ENCODE results near the gene SPAG6.

Gene SPAG6

DNA sequence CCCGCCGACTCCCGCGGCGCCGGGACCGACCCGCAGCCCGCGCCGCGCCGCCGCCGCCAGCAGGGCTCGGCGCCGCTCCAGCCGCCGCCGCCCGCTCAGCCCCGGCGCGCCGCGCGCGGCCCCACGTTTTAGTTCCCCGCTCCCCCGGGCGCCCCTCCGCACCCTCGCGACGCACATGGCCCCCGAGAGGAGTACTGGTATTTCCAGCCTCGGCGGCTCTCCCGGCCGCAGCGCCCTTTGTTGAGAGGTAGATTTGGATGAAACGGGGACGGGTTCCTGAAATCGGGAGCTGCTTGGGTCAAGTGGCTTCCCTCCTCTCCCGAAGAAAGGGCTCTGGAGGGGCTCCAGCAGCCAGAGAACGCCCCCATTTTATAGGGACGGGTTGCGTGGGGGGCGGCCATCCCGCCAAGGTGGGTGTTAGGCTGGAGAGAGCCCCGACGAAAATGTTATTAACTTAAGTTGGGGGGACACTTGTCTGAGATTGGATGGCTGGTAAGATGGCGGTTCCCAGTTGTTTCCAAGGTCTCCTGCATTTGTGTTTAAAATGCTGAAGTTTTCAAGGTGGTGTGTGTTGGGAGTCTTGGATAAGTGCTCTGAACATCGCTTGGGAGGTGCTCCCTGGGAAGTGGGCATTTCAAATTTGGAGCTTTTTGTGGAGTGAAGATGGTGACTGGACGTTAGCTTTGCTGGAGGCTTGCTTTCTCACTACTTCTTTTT, 23.2 kb upstream of the SPAG6 start:
- DNase-seq (ENCODE audit: low read depth): no peak

DNA sequence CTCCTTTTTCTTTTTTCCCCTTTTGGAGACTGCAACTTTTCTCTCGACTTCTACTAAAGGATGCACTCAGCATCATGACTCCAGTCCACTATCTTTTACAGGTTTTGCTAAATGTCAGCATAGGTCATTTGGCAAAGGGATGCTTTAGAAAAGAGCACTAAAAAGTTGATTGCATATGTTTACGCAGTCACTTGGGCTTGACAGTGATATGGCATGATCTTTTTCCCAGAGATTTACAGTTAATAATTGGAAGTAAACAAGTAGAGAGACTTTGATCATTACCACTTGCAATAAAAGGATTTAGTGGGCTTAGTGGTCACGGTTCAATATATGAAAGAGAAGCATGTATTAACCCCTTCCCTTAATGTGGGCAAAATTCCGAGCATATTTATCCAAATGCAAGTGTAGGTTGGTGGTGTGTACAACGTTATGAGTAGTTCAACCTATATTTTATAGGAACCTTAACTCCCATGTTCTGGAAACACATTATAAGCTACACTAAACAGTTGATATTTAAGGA, 22.6 kb upstream of the SPAG6 start:
- DNase-seq (ENCODE audit: low read depth): no peak

DNA sequence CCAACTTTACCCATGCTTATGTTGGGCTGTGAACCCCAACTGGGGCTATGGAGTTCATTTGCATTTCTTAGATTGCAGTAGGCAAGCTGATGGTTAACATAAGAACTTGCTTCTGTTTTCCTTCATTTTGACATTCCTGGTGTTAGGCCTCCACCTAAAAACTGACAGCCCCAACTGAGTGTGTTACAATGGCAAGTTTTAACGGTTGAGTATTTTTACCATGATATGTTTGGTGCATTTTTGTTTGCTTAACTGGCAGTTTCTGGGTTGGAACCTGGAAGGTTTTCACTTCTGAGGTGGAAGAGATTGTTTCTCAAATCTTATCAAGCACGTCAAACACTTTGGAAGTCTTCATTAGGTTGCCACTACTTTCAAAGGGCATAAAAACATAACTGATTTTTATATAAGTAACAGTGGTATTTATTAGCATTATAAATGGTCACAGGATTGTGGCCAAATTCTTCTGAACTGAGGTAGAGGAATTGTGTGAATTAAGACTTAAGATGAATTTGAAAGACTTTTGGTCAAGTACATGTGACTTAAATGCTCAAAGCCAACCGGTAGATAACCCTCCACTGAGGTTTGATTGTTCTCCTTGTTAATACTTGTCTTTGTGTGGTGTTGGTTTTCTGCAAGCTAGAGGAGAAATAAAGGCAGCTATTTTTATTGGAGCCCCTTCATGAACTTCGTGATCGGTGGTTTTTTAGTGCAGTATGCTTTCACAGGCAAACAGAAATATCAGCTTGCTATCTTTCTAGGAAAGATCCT, 21.6 kb upstream of the SPAG6 start:
- no peak for DNase-seq (ENCODE audit: low read depth)

DNA sequence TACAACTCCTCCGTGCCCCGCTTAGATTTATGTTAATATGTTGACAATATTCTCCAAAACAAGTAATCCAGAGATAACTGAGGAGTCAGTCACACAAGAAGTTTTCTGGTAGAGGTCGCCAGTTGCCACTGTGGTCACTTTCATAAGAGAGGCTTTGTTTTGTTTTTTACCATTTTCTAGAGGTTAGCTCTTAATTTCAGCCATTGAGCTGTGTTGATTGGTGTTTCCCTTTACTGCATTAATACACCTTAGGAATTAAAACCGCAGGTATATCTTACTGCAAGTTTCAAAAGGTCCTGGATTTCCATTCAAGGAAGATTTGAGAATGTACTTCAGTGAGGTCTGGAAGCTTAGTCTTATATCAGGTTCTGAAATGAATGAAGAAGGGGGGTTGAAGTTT, 20.9 kb upstream of the SPAG6 start:
- DNase-seq (ENCODE audit: low read depth): no peak

DNA sequence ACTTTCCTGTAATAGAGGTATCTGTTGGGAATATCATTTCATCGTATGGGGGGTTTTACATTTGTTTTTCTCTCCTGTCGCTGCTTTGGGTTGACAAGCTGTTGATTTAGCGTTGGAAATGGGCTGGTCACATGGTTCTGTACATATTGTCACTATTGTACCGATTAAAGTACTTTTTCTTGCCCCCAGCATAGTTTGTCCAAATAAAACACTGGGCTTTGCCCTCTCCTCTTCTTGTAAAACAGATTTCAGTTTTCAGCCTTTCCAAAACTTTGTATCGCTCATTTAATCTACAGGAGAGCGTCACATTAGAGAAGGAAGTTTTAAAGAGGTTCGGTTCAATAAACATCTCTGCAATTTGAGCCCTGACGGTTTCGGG, 20.4 kb upstream of the SPAG6 start:
- DNase-seq (ENCODE audit: low read depth): no peak

DNA sequence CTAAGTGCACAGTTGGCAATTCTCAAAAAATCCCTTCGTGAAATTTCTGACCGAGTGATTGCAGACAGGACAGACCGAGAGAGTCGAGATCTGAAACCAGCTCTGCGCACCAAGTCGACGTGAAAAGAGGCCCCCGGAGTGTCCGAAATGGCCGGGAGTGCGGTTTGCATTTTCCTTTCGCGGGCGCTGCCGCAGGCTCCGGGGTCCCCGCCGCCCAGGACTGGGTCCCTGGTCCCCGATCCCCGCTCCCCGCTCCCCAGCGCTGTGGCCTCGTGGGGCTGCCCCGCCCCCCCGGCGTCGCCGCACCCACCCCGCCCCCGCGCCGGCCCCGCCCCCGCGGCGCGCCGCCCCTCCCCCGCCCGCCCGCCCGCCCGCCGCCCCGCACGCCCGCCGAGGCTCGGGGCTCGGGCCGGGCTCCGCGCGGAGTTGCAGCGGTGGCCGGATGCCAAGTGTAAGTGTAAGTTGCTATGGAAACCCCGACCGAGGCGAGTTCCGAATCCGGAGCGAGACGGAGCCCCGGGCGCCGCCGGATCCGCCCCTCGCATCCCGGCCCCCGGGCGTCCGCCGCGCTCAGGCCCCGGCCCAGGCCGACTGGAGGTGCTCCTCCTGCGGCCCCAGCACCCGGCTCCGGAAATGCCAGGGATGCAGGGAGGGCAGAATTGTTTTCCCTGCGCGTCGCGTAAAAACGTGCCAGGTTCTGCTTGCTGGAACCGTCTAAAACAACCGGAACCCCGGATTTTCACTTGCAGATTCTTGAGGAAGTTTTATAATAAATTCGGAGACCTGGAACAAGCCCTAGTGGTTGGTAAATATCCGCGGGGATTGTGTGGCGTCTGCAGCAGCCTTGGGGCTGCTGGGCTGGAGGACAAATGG, 19.8 kb upstream of the SPAG6 start:
- peak; percentile 70 for DNase-seq (ENCODE audit: low read depth)

DNA sequence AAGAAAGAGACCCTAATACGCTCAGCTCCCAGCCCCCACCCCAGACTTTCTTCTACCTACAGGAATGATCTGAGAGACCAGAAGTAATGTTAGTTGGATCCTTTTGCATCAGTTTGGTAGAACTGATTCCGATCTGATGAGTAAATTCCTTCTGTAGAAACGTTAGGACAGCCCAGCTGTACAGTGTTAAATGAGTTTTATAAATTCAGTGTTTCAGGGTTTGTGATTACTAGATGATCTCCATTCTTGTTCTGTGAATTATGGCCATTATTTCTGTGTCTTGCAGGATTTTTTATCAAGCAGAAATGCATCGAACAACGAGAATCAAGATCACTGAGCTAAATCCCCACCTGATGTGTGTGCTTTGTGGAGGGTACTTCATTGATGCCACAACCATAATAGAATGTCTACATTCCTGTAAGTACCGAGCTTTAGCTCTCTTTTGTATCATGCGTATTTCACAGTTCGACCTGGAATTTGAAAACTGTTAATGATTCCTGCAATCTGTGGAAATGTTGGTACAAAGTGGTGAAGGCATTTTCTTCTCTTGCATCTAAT, 19.1 kb upstream of the SPAG6 start:
- no peak for DNase-seq (ENCODE audit: low read depth)

DNA sequence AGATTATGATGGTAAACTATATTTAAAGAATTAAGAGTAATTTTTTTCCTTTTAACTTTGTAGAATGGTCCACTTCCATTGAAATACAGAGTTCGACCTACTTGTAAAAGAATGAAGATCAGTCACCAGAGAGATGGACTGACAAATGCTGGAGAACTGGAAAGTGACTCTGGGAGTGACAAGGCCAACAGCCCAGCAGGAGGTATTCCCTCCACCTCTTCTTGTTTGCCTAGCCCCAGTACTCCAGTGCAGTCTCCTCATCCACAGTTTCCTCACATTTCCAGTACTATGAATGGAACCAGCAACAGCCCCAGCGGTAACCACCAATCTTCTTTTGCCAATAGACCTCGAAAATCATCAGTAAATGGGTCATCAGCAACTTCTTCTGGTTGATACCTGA, 16.1 kb upstream of the SPAG6 start:
- no peak for DNase-seq (ENCODE audit: low read depth)

DNA sequence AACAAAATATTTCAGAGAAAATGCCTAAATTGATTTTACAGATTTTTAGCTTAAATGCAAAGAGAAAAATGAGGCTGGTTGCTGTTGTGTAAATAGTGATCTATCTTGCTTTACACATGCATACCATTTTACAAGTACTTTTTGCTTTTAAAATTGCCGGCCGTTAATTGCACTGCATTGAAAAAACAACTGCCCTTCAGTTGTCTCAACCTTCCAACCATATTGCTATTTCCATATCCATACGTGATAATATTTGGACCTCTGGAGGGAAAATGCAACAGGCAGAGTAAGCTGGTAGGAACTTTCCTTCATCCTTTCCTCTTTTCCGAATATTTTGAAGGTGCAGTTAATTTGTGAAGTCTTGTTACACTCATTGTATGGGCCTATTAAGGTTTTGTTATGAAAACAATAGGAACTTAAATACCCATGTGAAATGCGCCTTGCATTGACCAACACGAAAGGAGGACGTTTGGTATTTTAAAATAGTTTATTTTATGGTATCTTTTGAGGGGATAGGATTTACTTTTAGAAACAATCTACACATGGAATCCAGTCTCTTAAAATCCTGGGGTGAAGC, 13.1 kb upstream of the SPAG6 start:
- DNase-seq (ENCODE audit: low read depth): no peak

DNA sequence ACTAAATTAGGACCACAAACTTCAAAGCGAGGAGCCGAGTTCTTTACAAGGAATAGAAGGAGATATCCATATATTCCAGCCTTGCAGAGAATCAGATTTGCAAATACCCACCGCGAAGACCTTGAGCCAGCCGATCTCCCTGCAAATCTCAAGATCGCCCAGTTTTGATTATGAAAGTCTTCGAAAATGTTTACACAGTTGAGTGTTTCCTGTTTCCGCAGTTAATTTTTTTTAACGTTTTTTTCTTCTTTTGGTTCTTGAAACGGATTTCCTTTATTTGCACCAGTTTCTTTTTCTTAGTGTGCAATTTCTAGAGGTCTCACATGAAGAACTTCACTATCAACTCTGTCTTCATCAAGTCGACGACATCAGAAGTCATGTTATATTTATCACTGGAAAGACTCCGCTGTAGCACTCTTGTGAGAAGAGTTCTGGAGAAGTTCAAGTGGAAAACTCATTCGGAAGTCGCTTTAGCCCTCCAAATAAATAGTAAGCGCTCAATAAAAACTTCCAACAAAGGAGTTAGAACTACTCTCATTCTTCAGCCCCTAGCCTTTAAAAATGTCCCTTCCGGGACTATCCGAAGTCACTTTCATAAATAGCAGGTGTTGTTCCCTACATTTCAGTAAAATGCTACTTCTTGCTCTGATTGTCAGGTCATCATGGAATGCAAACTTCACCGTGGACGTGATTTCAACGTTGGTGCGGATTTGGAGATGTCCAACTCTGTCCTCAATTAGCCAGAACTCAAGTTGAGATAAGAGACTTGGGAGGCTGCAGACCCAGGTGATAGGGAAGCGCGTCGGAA, 11.9 kb upstream of the SPAG6 start:
- DNase-seq (ENCODE audit: low read depth): no peak

DNA sequence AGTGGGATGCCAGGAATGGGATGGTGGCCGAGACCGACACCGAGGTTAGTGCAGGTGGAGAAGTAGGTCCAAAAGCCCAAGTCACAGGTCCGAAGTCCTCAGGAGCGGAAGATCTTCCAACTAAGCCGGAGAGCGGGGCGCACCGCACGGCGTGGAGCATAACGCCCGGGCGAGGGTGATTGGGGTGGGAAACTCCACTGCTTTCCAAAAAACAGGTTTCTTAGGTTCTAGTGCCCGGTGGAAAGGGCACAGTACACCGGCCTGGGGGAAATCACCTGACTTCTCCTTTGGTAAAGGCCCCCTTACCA, 11.4 kb upstream of the SPAG6 start:
- no peak for DNase-seq (ENCODE audit: low read depth)

DNA sequence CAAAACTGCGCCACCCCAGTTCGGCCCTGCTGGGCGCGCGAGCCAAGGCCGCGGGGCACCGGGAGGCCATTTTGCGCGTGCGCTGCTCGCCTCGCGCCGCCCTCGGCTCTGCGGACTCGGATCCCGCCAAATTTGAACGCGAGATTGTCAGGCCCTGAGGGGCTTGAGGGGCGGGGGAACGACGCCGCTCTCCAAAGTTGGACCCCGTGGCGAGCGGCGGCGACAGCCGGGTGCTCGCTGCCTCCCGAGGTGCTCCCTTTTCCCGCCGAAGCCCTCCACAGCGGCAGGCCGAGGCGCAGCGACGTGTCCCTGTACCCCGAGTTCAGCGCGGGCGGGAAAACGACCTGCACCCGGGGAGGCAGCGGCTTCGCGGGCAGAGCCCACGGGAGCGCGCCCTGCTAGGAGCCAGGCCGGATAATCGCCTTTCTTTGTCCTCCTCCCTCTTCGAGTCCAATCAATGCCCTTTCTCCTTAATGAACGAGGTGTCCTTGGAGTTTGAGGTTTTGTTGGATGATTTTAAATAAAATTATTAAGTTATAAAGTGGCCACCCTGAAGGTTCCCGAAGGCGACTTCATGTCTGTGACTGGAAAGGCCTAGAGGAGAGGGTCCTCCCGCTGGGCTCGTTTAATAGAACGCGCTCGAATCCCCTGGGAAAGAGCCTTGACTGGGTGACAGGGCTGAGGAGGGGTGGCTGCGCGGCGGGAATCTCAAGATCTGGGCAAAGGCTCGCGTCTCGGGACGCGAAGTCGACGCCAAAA, 10.7 kb upstream of the SPAG6 start:
- DNase-seq (ENCODE audit: low read depth): no peak

DNA sequence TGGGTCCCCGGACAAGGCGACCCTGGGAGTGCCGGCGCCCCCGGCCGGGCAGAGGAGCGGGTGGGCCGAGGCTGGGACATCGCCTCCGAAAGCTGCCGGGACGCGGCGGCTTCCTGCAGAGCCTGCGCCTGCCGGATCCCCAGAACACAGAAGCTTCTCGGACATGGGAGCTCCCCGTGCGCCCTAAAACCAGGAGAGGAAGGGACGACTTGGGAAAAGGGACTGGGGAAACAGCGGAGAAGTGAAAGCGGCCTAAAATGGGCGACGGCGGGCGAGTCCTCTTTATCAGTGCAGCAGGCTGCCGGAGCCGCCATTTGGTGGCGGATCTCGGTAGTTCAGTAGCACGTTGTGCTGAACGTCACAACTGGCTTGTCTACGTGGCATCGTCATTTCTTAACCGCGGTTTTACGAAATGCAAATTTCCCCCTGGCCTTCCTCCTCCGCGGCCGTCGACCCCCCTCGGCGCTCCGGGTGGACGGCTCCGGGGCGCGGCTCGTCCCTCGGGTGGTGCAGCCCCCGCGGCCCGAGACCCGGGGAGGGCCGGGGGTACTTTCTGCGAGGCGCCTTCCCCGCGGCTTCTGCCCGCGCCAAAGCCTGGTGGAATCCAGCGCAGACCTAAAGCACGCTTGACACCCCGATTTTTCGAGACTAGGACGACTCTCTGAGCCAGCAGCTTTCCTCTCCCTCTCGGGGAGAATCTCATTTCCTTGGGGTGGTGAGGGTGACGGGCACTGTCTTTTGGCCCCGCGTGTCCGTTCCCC, 9.9 kb upstream of the SPAG6 start:
- peak; percentile 58 for DNase-seq (ENCODE audit: low read depth)

DNA sequence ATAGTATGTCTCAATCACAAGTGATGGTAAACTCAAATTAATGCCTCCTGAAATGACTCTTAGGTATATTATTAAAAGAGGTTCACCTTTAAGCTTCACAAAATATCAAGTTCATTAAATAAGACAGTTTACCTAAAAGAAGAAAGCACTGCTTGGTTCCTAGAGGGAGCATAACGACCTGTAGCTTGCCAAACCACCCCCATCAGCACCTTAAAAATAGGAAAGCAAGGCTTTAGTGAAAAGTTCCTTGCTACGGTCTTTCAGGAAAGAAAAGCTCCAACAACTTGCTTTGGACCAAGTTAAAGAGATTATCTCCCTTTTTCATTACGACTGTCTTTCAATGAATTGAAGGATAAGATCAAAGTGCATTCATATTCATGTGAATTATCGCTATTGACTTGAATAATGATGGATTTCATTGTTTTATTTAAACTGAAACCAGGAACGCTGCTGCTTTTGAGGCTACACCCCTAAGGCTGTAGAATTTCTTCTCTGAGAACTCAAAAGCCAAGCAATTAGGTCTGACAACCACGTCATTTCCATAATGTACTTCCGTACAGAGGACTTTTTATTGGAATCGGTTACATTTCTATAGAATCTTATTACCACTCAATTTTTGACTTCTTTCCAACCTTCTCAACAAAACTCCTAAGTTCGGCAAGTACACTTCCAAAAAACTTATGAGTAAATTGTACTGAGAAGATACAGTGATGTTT, 7.0 kb upstream of the SPAG6 start:
- DNase-seq (ENCODE audit: low read depth): no peak

DNA sequence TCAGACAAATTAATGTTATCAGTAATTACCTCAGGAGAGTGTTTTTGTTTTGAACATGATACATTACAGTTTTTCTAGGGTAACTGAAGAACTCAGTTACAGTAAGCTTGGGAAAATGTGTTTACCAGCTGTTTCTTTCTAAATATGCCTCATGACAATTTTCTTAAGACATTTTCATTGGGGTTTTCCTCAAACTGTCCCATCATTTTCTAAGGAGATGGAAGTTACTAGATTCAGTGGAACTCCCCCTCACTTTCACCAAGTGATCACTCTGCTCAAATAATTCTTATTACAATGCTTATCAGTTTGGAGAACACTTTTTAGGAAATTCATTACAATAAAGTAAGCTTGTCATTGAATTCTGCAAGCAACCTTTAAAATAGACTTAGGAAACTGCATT, 6.4 kb upstream of the SPAG6 start:
- DNase-seq (ENCODE audit: low read depth): no peak

DNA sequence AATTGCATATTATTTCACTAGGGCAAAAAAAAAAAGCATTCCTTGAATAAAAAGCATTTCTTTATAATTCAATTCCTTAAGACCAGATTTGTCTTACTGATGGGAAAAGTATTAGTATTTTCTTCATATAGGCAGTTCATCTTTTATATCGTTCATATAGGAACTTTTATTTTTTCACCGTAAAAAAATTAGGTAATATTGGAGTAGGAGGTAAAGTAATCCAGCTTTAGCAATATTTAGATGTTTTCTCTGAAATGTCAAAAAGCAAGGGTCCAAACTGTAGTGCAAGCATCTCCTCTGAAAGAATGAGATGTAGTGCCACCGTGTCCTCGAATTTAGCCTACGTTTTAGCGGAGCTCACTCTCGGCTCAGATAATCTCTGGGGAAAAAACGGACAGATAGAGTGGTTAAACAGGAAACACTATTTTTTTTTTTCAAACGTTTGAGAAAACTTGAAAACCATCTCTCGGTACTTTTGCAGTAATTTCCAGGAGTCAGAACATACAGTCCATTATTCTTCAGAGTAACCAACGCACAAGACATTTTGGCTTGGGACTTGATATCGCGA, 5.5 kb upstream of the SPAG6 start:
- no peak for DNase-seq (ENCODE audit: low read depth)

DNA sequence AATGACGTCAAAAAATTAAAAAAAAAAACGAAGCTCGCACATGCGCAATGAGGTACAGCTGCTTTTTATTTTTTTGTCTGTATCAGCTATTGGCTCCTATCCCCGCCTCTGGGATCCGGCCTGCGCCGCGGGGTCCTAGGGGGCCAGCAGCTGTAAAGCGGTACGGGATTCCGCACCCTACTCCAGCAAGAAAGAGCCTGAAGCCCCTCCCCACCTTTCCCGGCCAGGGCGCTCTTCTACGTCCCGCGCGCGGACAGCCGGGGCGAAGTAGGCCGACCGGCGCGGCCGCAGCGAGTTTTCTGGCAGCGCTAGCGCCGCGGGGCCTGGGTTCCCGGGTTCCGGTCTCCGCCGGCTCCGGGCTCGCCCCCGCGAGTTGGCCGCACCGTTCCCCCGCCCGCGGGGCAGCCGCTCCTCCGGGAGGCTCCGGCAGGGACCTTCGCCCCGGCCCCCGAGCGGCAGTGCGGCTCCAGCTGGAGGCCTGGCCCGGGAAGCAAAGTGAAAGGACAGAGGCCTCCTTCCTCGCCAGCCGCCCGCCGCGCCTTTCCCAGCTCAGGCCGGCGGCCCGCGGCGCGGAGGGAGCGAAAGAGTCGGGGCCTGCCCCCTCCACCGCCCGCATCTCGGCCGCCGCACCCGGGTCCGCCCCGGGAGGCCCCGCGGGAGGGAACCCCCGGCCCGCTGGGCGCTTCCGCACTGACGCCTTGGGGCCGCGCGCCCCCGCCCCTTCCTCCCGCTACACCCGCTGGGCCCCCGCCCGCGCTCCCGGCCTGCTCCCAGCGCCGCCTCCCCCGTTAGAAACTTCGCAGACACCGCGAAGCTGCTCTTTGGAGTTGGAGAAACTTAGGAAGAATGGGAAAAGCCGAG, 4.7 kb upstream of the SPAG6 start:
- no peak for DNase-seq (ENCODE audit: low read depth)

Data from T-helper 22 cell (primary cell).